Kidney (tissue), 14 donors: ENCODE data around the gene NTHL1. TPM values are rescaled to one million over a fixed set of nuclear protein-coding genes. Genes with fewer than 3 reads are reported as not detected.

Source experiments
- DNase-seq, 5 donors: peaks; one replicate each; pipeline ENCODE4 v3.0.0-alpha.2; 2013 to 2020
- FAIRE-seq: peaks from 2 replicates; lab custom pipeline; 2012; peaks lifted over from hg19 to GRCh38; lab: Jason Lieb, UNC
- H3K27ac ChIP-seq, 2 donors: one replicate each; pipeline ENCODE4 v1.7.0; 2013; ENCODE audit warnings: low read depth in 2 of 2, low read length in 2 of 2, inconsistent platforms in 1 of 2
- H3K27me3 ChIP-seq: one replicate; pipeline ENCODE4 v1.7.1; 2013; ENCODE audit warnings: low read length, inconsistent platforms; ENCODE audit not compliant: control insufficient read depth, insufficient read depth
- H3K36me3 ChIP-seq, 3 donors: one replicate each; pipeline versions ENCODE4 v1.7.0 to v1.7.1; 2013; ENCODE audit warnings: low read length in 3 of 3, control low read depth in 1 of 3, inconsistent platforms in 1 of 3; ENCODE audit not compliant: insufficient read depth in 3 of 3, control insufficient read depth in 2 of 3
- H3K4me1 ChIP-seq, 3 donors: one replicate each; pipeline versions ENCODE4 v1.7.0 to v1.7.1; 2013; ENCODE audit warnings: low read length in 3 of 3, inconsistent platforms in 1 of 3, low read depth in 1 of 3; ENCODE audit not compliant: control insufficient read depth in 2 of 3, insufficient read depth in 2 of 3
- H3K4me3 ChIP-seq, 3 donors: one replicate each; pipeline versions ENCODE4 v1.7.0 to v1.8.1; 2013; ENCODE audit warnings: low read length in 3 of 3, control low read depth in 1 of 3, inconsistent platforms in 1 of 3
- H3K9ac ChIP-seq, 3 donors: one replicate each; pipeline versions ENCODE4 v1.7.0 to v1.7.1; 2013; ENCODE audit warnings: low read length in 3 of 3, control low read depth in 1 of 3, inconsistent platforms in 1 of 3
- H3K9me3 ChIP-seq, 3 donors: one replicate each; pipeline versions ENCODE4 v1.7.0 to v1.7.1; 2013; ENCODE audit warnings: low read length in 3 of 3, control low read depth in 1 of 3, inconsistent platforms in 1 of 3; ENCODE audit not compliant: control insufficient read depth in 2 of 3, insufficient read depth in 1 of 3
- intact Hi-C: fragments of 100-400 bp; cut with DNase I; formaldehyde crosslinking; loops from one replicate; pipeline ENCODE4 v1.11.1; 2022
- polyA plus RNA-seq: library from polyadenylated mRNA; stranded (reverse); fragments of 350-450 nt; fragmentation: Illumina TruSeq; extraction: RNeasy Lipid Tissue Mini Kit (QIAGEN cat#74804); gene quantifications from one replicate; pipeline ENCODE4 v1.2.3, GENCODE V29; 2014; ENCODE audit warnings: low read depth, low replicate concordance; ENCODE audit not compliant: insufficient read depth
- total RNA-seq: library from RNA; stranded (reverse); fragmentation: NEBNext Ultra II Directional; extraction: Animal tissue kit (Norgen Biotek cat#: 25700); gene quantifications from one replicate; pipeline ENCODE4 v1.2.1, GENCODE V29; 2021
- TF ChIP-seq, protein P1 (sequence below): IDR thresholded peaks from 3 replicates; pipeline ENCODE4 v1.5.1; 2012; ENCODE audit warnings: mild to moderate bottlenecking, moderate library complexity, borderline replicate concordance; ENCODE audit not compliant: insufficient read depth; ENCODE audit errors: extremely low read depth
- donor health status: control.
- donor health status: control.
- donor health status: control.
- donor health status: control.
- donor health status: control.
- donor health status: DM: yes; HTN: yes; CAD: no.
- donor health status: Normal renal cell carcinoma (clear cell type).

The NTHL1 gene
- total and polyA plus RNA-seq, 2 donors from 2014 or later, result 15.3 to 36.0 TPM

DNA sequence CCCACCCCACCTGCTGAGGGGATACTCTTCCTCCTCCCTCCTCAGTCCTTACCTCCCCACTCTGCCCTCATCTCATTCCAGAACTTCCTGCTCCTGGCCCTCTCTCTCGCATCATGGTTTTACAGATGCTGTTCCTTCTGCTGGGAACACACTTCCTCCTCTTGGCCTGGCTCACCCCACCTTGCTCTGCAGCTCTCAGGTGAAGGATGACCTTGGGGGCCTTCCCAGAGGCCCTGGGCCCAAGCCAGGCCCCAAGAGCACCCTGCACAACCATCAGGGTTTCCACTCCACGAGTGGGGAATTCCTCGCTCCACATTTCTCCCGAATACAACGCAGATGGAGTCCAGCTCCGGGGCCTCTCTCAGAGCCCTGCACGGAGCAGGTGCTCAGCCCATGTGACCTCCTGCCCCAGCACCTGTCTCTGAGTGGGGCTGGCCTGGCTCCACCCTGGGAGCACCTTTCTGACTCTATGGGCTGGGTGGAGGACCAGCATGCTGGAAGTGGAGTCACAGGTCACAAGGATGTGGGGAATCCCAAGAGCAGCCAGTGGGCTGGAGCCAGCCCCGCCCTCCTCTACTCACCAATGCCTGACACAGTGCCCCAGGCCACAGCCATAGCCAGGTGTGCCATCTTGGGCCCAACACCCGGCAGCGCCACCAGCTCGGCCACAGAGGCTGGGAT, 4.5 kb downstream of the NTHL1 start:
- Histone ChIP-seq H3K9me3 (no peaks in the 10 kb centered on the region), H3K4me3 (no peak overlapping the region), H3K27ac (peak overlapping the region in 1 of 2 donors; percentile 43), H3K36me3 (no peaks in the 10 kb centered on the region), H3K27me3 (no peaks in the 10 kb centered on the region), H3K4me1 (peaks cover 0 to 41% (median 4%) of the 10 kb centered on the region in 3 donors), H3K9ac (no peak overlapping the region)
- FAIRE-seq, result no peak
- intact Hi-C loops, result no loop called here
- DNase-seq, result peak in 2 of 5 donors; percentile 62 to 85
- TF ChIP-seq, protein P1, sequence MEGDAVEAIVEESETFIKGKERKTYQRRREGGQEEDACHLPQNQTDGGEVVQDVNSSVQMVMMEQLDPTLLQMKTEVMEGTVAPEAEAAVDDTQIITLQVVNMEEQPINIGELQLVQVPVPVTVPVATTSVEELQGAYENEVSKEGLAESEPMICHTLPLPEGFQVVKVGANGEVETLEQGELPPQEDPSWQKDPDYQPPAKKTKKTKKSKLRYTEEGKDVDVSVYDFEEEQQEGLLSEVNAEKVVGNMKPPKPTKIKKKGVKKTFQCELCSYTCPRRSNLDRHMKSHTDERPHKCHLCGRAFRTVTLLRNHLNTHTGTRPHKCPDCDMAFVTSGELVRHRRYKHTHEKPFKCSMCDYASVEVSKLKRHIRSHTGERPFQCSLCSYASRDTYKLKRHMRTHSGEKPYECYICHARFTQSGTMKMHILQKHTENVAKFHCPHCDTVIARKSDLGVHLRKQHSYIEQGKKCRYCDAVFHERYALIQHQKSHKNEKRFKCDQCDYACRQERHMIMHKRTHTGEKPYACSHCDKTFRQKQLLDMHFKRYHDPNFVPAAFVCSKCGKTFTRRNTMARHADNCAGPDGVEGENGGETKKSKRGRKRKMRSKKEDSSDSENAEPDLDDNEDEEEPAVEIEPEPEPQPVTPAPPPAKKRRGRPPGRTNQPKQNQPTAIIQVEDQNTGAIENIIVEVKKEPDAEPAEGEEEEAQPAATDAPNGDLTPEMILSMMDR, result no peak

GRCh38 chr16:2042171-2042985, 5.3 kb downstream of the NTHL1 start:
- DNase-seq, result peak in 3 of 5 donors; percentile 51 to 80 (median 75)
- Histone ChIP-seq H3K4me1 (peaks cover 0 to 46% (median 4%) of the 10 kb centered on the region in 3 donors), H3K9ac (no peak overlapping the region)

GRCh38 chr16:2040787-2041522, 6.7 kb downstream of the NTHL1 start:
- Histone ChIP-seq H3K36me3 (peaks cover 0 to 4% (median 0%) of the 10 kb centered on the region in 3 donors), H3K27ac (no peak overlapping the region), H3K4me3 (no peak overlapping the region), H3K4me1 (peaks cover 0 to 50% (median 0%) of the 10 kb centered on the region in 3 donors), H3K9me3 (no peaks in the 10 kb centered on the region), H3K27me3 (no peaks in the 10 kb centered on the region), H3K9ac (no peak overlapping the region)
- TF ChIP-seq, protein P1, result no peak
- intact Hi-C loops, result no loop called here
- DNase-seq, result peak in 2 of 5 donors; percentile 52 to 77
- no peak for FAIRE-seq

More at GRCh38 chr16:2042171-2042985, 5.3 kb downstream of the NTHL1 start:
- Histone ChIP-seq H3K9me3 (no peaks in the 10 kb centered on the region), H3K27ac (no peak overlapping the region), H3K4me3 (no peak overlapping the region), H3K27me3 (no peaks in the 10 kb centered on the region), H3K36me3 (peaks cover 0 to 1% (median 0%) of the 10 kb centered on the region in 3 donors)
- no peak for FAIRE-seq
- intact Hi-C loops, result no loop called here
- TF ChIP-seq, protein P1, result no peak
